Measurements from ENCODE around the gene LHPP. TPM values are rescaled to one million over a fixed set of nuclear protein-coding genes. Genes with fewer than 3 reads are reported as not detected.

The LHPP gene
- total and polyA plus RNA-seq, 2 donors (not counting 1 experiment from before 2014, with no cell fraction given) = 10.2 to 15.6 TPM

DNA sequence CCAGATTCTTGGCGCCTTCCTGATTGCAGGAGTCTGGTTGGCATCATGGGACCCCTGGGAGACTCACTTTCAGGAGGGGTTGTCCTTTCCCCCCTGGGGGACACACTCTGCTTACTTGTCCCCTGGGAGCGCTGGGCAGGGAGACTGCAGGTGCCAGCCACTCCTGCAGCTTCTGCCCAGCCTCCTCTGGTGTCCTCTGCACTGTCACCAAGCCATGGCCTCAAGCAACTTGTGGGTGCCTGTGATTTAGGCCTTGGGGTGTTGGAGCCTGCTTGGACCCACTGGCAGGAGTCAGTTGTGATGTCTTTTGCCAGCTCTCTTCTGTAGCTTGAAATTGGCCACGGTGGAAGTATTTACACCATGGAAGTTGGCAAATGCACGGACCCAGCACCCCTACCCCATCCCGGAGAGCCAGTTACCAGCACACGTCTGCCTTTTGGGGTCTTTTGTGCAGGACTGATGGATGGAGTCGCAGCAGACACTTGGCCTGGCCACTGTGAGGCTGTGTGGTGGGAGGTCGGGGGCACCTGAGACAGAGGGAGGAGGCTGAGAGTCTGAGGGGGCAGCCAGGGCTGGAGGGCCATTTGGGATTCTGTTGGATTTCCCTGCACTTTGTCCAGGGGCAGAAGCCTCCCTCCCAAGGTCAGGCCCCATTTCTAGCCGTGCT lies 104.7 kb downstream of the LHPP start:
- Histone ChIP-seq H3K27me3 (ENCODE audit: control insufficient read depth, insufficient read depth, low read length) (no peaks in the 10 kb centered on the region), H3K4me3 (replicated peaks in 1 of 4; ENCODE audit: control extremely low read depth in 1 of 4, insufficient read depth in 1 of 4, low read depth in 3 of 4, low read length in 4 of 4) (no peak overlapping the region), H3K4me1 (ENCODE audit: control insufficient read depth, extremely low read depth, insufficient read depth, low read length) (no peaks in the 10 kb centered on the region), H3K36me3 (ENCODE audit: control insufficient read depth, insufficient read depth, low read length) (no peaks in the 10 kb centered on the region), H3K79me2 (ENCODE audit: control insufficient read depth, insufficient read depth, low read length) (no peaks in the 10 kb centered on the region), H4K20me1 (ENCODE audit: control insufficient read depth, extremely low read depth, insufficient read depth, low read length) (no peaks in the 10 kb centered on the region), H3K9me3 (ENCODE audit: control insufficient read depth, insufficient read depth, low read depth, low read length) (no peaks in the 10 kb centered on the region), H3K9ac (ENCODE audit: insufficient read depth, low read length) (no peak overlapping the region), H3K4me2 (ENCODE audit: extremely low read depth, insufficient read depth, low read length) (no peak overlapping the region), H3K27ac (ENCODE audit: insufficient read depth, low read length) (no peak overlapping the region), H2AFZ (ENCODE audit: low read length) (no peak overlapping the region)
- no peak for TF ChIP-seq EZH2 (IDR thresholded peaks at IDR 0.05; ENCODE audit: low read length, missing control alignments)
- TF ChIP-seq, protein P1, sequence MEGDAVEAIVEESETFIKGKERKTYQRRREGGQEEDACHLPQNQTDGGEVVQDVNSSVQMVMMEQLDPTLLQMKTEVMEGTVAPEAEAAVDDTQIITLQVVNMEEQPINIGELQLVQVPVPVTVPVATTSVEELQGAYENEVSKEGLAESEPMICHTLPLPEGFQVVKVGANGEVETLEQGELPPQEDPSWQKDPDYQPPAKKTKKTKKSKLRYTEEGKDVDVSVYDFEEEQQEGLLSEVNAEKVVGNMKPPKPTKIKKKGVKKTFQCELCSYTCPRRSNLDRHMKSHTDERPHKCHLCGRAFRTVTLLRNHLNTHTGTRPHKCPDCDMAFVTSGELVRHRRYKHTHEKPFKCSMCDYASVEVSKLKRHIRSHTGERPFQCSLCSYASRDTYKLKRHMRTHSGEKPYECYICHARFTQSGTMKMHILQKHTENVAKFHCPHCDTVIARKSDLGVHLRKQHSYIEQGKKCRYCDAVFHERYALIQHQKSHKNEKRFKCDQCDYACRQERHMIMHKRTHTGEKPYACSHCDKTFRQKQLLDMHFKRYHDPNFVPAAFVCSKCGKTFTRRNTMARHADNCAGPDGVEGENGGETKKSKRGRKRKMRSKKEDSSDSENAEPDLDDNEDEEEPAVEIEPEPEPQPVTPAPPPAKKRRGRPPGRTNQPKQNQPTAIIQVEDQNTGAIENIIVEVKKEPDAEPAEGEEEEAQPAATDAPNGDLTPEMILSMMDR (conservative IDR thresholded peaks at IDR 0.05 in 1 of 2, IDR thresholded peaks at IDR 0.05 in 1 of 2; ENCODE audit: low read depth in 1 of 2, low read length in 2 of 2) = no peak
- no peak for DNase-seq (ENCODE audit: low read depth in 2 of 2)

DNA sequence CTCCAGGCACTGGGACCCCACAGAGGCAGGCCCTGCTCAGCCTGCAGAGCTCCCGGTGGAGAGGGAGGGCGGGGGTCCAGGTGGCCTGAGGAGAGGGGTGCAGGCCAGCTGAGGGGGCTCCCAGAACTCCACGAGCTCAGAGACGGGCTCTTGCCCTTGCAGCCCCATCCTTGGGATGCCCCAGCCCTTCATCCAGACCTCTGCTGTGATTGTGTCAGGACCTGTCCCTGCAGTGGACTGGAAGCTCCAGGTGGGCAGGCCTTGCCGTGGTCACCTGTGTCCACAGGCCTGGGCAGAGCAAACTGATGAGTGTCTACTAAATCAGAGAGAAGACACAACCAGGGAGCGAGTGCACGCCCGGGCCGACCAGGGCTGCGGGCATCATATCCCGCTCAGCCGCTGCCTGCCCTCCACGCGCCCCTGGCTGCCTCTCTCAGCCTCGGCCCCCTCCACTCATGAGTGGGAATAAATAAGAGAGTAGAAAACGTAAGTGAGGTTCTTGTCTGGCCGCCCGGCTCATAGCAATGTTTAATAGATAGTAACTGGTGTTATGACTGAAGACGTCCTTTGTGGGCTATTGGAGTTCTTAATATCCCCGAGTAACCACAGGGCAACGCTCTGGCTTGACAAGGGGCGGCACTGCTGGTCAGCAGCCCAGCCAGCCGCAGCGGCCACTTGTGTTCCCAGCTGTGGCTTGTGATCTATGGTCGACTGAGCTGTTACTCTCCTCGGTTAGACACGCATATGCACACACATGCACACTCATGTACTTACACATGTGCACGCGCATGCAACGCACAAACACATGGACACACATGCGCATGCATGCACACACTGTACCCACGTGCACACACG lies 105.6 kb downstream of the LHPP start:
- no peaks in the 10 kb centered on the region for H3K27me3 ChIP-seq (ENCODE audit: control insufficient read depth, insufficient read depth, low read length)
- no peak overlapping the region for H3K4me3 ChIP-seq (replicated peaks in 1 of 4; ENCODE audit: control extremely low read depth in 1 of 4, insufficient read depth in 1 of 4, low read depth in 3 of 4, low read length in 4 of 4)
- no peak overlapping the region for H3K4me2 ChIP-seq (ENCODE audit: extremely low read depth, insufficient read depth, low read length)
- H2AFZ ChIP-seq (ENCODE audit: low read length) = no peak overlapping the region
- H3K4me1 ChIP-seq (ENCODE audit: control insufficient read depth, extremely low read depth, insufficient read depth, low read length) = no peaks in the 10 kb centered on the region
- H3K36me3 ChIP-seq (ENCODE audit: control insufficient read depth, insufficient read depth, low read length) = no peaks in the 10 kb centered on the region
- no peaks in the 10 kb centered on the region for H4K20me1 ChIP-seq (ENCODE audit: control insufficient read depth, extremely low read depth, insufficient read depth, low read length)
- H3K9ac ChIP-seq (ENCODE audit: insufficient read depth, low read length) = no peak overlapping the region
- H3K79me2 ChIP-seq (ENCODE audit: control insufficient read depth, insufficient read depth, low read length) = no peaks in the 10 kb centered on the region
- H3K9me3 ChIP-seq (ENCODE audit: control insufficient read depth, insufficient read depth, low read depth, low read length) = no peaks in the 10 kb centered on the region
- no peak for DNase-seq (ENCODE audit: low read depth in 2 of 2)
- H3K27ac ChIP-seq (ENCODE audit: insufficient read depth, low read length) = no peak overlapping the region
- TF ChIP-seq, protein P1 (conservative IDR thresholded peaks at IDR 0.05 in 1 of 2, IDR thresholded peaks at IDR 0.05 in 1 of 2; ENCODE audit: low read depth in 1 of 2, low read length in 2 of 2) = no peak
- TF ChIP-seq EZH2 (IDR thresholded peaks at IDR 0.05; ENCODE audit: low read length, missing control alignments) = no peak

DNA sequence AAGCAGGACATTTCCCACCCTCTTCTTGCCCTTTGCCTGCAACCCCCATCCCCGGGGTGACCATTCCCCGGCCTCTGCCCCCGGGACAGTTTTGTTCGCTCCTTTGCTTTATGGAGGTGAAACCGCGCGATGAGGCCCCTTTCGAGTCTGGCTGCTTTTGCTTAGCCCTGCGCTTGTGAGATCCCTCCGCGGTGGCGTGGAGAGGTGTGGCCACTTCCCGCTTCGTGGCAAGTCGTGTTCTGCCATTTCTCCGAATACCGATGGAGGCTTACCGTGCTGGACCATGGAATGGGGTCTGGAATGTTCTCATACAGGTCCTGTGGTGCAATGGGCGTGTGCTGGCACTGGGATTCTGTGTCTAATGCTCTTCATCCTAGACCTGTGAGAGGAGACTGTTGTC lies 106.7 kb downstream of the LHPP start:
- Histone ChIP-seq H3K27me3 (ENCODE audit: control insufficient read depth, insufficient read depth, low read length) (no peaks in the 10 kb centered on the region), H3K36me3 (ENCODE audit: control insufficient read depth, insufficient read depth, low read length) (no peaks in the 10 kb centered on the region), H3K27ac (ENCODE audit: insufficient read depth, low read length) (no peak overlapping the region), H2AFZ (ENCODE audit: low read length) (no peak overlapping the region), H3K4me2 (ENCODE audit: extremely low read depth, insufficient read depth, low read length) (no peak overlapping the region), H3K4me3 (replicated peaks in 1 of 4; ENCODE audit: control extremely low read depth in 1 of 4, insufficient read depth in 1 of 4, low read depth in 3 of 4, low read length in 4 of 4) (no peak overlapping the region), H4K20me1 (ENCODE audit: control insufficient read depth, extremely low read depth, insufficient read depth, low read length) (no peaks in the 10 kb centered on the region), H3K79me2 (ENCODE audit: control insufficient read depth, insufficient read depth, low read length) (no peaks in the 10 kb centered on the region), H3K4me1 (ENCODE audit: control insufficient read depth, extremely low read depth, insufficient read depth, low read length) (no peaks in the 10 kb centered on the region), H3K9ac (ENCODE audit: insufficient read depth, low read length) (no peak overlapping the region), H3K9me3 (ENCODE audit: control insufficient read depth, insufficient read depth, low read depth, low read length) (no peaks in the 10 kb centered on the region)
- no peak for DNase-seq (ENCODE audit: low read depth in 2 of 2)
- TF ChIP-seq, protein P1 (conservative IDR thresholded peaks at IDR 0.05 in 1 of 2, IDR thresholded peaks at IDR 0.05 in 1 of 2; ENCODE audit: low read depth in 1 of 2, low read length in 2 of 2) = no peak
- TF ChIP-seq EZH2 (IDR thresholded peaks at IDR 0.05; ENCODE audit: low read length, missing control alignments) = no peak
